Stimulated activated CD4-positive, alpha-beta T cell treated with anti-CD3 and anti-CD28 coated beads, Interleukin-1b, Interleukin-23, amount 100 ng/mL, for 4 hours (primary cell): ENCODE data around the gene TENT4A.

Experiments
- DNase-seq, 2 donors: peaks; one replicate each; pipeline ENCODE4 v3.0.0-alpha.2; 2020; ENCODE audit warnings: low read depth in 2 of 2

Gene TENT4A

DNA sequence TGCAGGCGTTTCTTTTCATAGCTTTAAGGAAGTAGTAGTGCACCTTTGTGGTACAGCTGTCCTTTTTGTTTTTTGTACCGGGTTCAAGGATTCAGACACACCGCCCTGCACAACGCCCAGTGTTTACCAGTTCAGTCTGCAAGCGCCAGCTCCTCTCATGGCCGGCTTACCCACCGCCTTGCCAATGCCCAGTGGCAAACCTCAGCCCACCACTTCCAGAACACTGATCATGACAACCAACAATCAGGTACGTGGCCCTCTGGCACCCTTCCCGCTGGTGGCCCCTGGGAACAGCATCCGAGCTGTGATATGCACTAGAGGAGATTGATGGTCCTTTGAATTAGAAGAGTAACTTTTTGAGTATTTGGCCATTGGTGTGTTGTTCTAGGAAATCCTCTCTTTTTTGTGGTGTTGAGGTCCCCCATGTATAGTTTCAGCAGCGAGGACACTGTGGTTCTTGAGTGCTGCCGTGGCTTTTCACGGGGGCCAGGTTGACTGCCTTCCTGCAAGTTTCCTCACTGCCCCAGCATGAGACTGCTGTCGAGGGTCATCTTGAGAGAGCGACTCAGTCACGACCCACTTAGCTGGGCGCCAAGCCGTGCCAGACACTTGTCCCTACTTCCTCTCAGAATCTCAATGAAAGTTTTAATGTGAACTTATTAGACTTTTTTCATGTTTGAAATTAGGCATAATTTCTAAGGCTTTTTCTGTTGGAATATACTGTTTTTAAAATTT, 37.9 kb downstream of the TENT4A start:
- DNase-seq = no peak

DNA sequence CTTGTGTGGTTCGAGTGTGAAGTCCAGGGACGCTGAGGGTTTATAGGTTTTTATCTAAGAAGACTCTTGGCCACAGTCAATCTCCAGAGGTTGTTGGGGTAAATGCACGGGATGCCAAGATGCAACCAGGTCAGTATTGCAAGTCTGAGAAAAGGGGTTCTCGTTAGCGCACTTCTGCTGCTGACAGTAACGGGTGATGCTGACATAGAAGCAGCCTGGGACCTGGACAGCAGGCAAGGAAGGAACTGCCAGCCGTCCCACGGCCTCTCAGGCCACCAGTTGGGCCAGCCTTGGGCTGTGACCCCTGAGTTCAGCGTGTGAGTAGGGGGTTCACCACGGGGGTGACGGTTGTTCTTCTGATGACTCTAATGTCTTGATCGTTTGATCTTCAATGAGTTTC, 39.0 kb downstream of the TENT4A start:
- no peak for DNase-seq

DNA sequence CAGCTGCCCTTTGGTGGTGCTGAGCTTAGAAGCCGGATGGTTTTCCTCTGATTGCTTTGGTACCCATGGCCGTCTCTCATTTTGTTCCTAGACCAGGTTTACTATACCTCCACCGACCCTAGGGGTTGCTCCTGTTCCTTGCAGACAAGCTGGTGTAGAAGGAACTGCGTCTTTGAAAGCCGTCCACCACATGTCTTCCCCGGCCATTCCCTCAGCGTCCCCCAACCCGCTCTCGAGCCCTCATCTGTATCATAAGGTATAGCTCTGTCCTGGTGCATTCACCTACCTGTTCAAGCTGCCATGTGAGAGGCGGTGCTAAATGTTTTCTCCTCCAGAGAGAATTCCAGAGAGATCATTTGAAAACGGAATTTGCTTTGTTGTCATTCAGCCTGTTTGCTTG, 39.5 kb downstream of the TENT4A start:
- DNase-seq = no peak

DNA sequence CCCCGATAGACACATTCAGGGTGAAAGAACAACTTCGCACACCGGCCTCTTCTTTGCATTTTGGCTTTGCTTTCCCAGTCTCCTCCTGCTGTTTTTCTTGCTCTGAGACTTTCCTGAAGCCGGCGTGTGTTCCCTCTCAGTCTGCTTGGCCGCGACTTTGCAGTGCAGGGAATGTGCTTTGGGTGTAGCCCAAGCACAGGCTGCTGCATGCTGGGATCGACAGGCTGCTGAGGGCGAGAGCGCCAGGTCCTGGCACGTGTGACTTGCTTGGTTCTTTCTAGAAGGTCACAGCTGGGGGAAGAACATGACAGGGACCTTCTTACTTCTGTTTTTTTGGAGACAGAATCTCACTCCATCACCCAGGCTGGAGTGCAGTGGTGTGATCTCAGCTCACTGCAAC, 40.6 kb downstream of the TENT4A start:
- DNase-seq = no peak

DNA sequence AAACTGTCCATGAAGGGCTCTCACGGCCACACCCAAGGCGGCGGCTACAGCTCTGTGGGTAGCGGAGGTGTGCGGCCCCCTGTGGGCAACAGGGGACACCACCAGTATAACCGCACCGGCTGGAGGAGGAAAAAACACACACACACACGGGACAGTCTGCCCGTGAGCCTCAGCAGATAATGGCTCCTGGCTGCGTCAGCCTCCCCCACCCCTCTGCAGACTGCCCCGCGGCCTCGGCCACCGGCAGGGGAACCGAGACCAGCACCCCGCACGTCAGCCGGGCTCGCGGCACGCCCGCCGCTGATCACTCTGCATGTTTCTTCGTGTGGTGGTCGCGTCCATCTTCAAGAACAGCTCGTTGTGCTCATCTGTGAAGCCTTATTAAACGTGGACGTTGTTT, 41.5 kb downstream of the TENT4A start:
- DNase-seq = no peak

DNA sequence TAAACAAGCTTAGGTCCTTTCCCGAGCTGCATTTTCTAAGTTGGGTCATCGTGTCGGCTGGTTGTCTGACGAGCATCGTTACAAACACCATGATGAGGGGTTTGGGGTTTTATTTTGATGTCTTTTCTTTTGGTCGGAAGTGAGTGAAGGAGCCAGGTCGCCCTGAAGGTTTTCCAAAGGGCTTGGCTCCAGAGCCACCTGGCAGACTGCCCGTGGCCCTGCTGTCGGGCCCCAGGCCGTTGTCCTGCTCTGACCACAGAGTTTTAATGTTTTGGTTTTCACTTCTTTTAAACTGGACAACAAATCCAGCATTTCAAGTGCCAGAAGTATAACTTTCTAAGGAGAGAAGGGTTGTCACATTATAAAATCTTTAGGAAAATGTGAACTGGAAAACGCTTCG, 42.3 kb downstream of the TENT4A start:
- no peak for DNase-seq

DNA sequence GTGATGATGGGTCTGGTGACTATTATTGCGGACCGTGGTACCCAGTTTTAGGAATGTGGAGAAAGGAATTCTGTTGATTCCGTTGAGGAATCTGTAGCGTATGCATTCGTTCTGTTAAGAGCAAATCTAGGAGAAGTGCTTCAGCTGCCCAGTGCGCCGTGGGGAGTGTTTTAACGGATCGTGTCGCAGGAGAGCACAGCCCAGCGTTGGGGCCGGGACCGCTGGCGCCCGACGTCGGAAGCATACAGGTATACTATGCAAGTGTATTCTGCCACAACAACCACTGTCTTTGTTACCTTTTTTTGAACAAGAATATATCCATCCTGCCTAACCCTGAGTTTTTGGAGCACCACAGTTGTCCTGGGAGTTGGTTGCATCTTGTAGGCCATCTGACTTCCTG, 42.7 kb downstream of the TENT4A start:
- no peak for DNase-seq

DNA sequence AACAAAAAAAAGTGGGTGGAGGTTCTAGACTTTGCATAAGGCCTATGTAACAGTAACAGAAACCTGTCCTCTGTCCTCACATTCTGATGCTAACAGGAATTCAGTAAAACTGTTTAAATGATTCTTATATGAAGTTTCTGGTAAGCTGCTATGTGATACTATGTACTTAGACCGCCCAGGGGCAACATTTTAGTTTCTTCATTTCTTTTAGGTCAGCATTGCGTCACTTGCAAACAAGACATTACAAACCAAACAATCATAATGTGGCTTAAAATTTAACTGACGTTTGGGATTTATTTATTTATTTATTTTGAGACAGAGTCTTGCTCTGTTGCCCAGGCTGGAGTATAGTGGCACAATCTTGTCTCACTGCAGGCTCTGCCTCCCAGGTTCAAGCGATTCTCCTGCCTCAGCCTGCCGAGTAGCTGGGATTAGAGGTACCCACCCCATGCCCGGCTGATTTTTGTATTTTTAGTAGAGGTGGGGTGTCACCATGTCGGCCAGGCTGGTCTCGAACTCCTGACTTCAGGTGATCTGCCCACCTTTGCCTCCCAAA, 44.3 kb downstream of the TENT4A start:
- DNase-seq = no peak

DNA sequence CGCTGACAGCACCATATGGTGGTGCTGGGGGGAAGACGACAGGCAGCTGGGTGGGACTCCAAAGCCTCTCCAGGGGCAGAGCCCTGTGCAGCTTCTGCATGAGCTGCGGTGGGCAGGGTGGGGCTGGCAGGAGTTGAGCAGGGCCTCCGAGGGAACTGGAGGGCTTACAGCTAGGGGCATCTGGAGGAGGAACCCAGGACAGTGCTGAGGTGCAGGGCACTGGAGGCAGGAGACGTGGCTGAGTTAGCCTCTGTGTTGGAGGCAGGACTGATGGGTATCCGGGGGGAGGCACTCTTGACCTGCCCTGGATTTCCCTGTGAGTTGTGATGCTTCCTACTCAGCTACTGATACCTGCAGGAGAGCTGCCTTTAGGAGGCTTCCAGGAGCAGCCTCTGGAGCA, 45.0 kb downstream of the TENT4A start:
- DNase-seq = no peak

DNA sequence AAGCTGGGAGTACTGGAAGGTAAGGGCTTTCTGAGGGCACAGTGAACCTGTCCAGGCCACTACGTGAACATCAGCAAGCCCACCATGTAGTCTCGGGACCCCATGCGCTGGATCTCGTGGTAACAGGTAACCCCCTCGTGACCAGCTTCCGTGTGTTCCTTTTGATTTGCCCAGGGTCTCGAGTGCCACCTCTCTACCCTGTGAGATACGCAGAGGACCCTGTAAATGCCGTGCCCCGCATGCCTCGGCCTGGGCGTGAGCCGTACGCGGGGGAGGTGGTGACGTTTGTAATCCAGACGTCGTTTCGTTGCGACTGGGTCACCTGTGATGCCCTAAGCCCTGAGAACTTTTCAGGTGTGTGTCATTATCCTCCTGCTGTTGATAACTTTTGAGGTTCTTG, 45.5 kb downstream of the TENT4A start:
- DNase-seq = no peak

DNA sequence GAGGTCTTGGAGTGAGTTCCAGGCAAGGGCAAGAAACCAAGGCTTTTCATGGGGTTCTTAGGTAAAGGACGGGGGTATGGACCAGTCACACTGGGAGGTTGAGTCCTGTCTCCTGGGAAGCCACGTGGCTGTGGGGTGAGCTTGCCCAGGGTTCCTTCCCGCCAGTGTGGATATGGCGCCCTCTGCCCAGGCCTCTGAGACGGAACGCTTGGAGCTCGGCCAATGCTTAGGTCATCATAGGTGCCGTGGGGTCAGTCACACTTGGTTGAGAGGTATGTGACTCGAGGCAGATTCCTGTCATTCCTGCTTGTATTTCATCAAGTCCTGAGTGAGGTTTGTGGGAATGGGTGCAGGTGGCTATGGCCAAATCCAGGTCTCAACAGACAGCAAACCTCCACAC, 46.2 kb downstream of the TENT4A start:
- no peak for DNase-seq

DNA sequence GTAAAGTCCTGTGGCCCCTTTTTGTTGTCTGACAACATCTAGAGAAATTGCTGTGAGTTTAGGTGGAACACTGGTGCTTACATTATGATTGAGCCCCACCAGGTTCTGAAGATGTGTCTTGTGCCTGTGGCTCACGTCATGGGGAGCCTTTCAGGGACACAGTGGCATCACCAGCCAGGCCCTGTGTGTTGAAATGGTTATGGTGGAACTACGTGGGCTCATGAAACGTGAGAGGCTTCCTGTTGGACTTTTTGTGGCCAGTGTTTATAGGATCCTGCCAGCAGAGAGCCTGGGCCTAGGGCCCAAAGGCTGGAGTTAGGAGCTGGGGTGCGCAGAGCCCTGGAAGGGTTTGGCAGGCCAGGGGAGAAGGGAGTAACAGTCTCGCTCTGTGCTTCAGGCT, 46.8 kb downstream of the TENT4A start:
- no peak for DNase-seq

DNA sequence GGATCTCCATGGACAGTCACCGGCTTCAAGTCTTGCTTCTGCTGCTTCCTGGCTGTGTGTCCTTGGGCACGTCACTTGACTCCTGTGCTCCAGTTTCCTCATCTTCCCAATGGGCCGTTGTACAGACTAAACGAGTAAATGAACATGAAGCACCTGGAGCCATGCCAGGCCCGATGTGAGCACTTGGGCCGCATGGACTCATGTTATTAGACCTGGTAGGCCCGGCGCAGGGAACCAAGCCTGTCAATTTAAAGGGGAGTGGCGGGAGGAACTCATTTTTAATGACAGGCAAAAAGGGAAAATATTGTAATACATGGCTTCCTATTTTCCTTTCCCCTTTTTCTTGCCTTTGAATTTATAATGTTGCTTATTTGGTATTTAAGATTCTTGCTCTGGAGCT, 47.5 kb downstream of the TENT4A start:
- DNase-seq = no peak

DNA sequence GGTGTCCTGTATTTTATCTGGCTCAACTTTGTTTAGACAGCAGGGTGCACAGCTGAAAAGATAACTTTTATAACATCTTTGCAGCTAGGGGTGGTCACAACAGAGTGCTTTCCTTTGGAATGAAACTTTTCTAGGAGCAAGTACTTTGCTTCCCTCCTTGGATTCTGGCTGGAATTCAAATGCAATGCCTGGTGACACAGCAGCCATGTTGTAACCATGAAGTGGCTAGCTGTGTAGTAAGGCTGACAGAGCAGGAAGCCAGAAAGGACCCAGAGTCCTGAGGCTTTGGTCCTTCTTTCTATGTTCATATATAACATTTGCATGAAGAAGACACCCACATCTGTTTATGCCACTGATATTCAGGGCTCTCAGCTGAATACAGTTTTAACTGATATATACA, 48.1 kb downstream of the TENT4A start:
- DNase-seq = no peak

DNA sequence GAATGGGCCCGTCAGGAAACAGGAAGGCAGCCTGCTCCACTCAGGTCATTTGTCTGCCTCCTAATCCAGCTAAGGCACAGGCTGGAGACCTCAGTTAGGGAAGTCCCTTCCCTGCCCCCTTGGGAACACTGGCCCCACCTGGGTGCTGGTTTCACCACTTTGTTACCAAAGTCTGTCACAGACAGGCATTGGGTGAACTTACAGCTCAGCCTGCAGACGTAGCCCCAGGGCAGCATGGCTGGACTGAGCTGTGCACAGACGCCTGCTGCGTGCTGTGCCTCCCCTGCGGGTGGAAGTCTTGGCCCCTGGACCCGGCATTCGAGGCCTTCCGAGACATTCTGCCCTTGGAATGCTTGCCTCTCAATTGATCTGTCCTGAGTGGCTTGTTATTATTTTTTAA, 48.9 kb downstream of the TENT4A start:
- DNase-seq = no peak

DNA sequence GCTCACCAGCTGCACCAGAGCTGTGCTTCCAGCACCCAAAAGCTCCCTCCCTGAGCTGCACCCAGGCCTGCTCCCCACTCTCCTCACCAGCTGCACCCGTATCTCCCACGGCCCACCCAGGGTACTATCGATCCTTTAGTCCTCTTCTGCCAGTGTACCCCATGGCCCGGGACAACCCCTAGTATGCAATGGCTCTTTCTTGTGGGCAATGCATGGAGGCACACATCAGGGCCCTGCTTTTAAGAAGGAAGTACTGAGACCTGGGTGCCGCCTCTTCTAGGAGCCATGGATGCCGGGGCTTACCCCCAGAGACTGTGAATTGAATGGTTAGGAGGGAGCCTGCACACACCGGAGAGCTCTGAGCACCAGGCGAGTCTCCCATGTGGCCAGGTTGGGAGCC, 49.5 kb downstream of the TENT4A start:
- no peak for DNase-seq

DNA sequence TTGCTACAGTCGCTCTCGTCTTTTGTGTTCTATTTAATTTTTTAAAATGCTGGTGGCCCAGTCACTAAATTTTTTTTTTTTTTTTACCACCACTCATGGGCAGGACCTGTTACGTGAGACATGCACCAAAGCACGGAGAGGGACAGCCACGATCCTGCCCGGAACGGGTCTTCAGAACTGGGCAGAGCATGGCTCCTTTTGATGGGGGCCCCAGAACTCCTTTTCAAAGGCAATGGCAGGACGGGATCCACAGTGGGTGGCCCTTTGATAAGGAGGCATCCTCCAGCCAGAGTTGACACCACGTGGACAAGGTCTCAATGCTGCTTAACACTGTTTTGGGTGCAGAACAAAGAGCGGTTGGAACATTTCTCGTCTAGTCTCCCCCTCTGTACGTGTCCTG, 50.0 kb downstream of the TENT4A start:
- no peak for DNase-seq

DNA sequence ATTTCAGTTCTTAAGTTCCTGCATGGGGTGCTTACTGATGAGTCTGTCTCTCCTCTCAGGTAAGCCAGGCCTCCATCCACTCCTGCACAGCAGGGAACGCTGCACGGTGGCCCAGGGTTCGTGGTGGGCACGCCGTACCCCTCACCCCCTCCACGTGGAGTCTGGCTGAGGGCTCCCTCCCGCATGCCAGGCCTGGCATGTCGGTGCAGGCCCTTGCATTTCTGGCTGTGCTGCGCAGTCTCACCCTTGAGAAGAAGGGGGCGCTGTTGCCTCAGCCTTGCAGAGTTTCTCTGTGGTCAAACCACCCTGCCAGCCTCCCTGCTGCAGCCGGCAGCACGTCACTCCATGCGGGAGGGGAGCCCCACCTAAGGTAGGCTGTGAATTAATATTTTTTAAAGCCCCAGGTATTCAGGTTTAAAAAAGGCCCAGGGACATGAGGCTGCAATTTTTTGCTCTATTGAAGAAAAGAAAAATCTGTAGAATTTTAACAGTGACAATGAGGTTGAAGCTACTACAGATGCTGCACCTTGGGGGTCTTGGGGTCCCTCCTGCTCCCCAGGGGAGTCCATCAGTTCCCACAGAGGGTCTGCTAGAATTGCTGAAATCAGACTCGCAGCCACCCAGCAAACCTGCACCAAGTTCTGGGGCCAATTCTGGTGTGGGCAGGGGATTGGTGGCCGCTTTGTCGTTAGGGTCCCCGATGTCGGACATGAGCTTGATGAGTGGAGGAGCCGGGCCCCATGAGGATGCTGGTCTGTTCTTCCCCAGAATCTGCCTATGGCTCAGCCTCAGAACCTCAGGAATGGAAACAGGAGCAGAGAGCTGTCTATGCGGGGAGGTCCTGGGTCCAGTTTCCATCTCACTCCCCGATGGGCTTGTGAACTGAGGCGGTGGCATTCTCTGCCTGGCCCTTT, 52.6 kb downstream of the TENT4A start:
- peak; percentile 12 to 37 for DNase-seq

DNA sequence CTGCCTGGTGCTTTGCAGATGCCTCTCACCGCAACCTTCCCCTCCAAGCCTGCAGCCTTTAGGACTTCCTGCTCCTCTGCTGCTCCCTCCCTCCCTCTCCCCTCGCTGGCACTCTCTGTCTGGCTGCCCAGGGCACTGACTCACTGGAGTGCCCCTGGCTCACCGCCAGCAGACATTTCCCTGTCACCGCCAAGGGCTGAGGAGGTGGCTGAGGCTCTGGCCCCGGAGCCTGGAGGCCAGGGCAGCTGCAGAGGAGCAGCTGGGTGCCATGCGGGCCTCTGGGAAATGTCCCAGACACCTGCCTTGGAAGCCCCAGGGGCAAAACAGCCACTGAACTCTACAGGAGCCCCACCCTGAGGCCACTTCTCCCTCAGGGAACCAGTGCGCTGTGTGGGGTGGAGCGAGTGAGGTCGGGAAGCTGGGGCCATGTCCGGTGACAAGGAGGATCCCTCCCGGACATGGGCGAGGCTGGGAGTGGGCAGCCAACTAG, 53.4 kb downstream of the TENT4A start:
- peak; percentile 8 to 30 for DNase-seq

DNA sequence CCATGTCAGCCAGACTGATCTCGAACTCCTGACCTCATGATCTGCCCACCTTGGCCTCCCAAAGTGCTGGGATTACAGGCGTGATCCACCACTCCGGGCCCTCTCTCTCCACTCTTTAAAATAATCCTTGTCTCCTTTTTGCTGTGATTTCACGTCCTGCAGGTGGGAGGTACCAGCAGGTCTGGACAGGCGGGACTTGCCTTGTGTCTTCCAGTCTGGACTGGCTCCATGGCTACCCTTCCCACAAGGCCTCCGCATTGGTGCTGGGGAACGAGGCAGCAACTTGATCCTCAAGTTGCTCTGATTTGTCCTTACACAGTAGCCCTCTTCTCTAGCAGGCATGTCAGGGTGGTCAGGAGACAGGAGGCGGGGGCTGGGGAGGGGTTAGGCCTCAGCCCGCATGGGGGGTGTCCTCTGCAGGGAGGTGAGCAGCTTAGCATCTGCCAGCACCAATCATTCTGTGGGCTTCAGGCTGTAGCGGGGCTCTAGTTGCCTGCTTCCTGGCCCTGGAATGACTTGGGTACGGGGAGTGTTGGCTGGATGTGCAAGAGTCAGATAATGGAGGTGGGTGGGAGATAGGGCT, 54.3 kb downstream of the TENT4A start:
- no peak for DNase-seq

DNA sequence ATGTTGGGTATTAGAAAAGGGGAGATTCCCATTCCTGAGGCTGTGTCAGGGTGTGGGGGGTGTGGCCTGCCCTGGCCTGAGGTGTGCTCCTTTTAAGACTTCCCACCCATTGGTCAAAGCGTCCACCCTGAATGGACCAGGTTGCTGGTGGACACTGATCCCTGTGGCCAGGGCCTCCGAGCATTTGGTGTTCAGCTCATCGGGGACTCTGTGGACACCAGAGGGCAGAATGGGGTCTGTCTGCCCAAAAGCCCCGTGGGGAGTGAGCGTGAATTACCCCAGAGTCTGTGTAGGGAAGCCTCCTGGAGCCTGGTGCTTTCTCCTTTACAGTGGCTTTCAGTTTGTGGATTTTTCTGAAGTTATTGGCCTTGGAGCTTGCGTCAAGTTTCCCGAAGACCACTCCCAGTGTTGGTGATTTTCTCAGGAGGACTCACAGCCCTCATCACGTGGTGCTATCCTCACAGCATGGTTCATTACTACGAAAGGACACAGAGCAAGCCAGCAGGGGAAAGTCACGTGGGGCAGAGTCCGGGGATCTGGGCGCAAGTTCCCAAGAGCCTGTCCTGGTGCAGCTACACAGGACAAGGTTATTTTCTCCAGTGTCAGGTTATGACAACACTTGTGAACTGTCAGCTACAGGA, 55.5 kb downstream of the TENT4A start:
- no peak for DNase-seq
